ENCODE results near the gene ACTR3C. TPM values are rescaled to one million over a fixed set of nuclear protein-coding genes. Genes with fewer than 3 reads are reported as not detected.

The ACTR3C gene
- not detected in 2 replicates for total RNA-seq (ENCODE audit: low replicate concordance)

DNA sequence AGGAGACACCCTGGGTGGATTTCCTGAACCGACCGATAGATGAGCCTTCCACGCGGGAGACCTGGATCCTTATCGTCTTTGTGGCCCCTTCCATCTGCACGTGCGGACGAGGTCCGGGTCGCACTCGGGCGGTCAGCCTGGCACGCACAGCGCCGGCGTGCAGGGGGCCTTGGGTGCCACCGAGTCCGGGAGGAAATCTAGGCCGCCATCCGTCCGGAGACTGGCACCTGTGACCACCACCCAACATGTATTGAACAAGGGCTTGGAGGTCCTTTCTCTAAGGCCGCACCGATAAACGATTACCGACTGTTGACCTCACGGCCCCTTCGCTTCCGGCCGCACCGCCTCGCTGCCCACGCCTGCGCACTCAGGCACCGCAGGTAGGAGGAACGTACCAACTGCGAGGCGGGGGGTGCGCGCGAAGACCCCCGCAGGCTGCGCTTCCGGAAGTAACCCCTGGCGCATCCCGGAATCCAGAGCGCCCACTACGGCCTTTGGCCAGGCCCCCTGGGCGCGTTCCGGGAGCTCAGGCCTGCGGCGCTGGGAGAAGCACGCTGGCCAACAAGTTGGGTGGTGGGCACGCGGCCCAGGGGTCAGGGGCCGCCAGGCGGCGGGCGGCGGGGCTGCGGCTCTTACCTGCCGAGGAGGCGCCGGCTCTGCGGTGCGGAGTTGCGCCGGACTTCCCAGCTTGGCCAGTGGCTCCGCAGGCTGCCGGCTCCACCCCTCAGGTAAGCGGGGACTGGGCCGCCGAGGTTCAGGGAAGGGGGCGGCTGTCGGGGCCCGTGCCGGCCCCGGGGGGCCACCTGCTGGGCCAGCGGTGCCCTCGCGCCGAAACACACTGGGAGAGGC is at the start of gene ACTR3C, which contains the start of gene LRRC61:
Gene ACTR3C (minus strand): TSS at position 713 of the 849 bp plus-strand sequence. CDS start 28,249 bp downstream, outside the sequence.
Gene LRRC61 (plus strand): TSS at position 523 of the 849 bp plus-strand sequence. CDS start 13,507 bp downstream, outside the sequence.
- H3K9me3 Mint-ChIP-seq: peaks cover 2% of the 10 kb centered on the region
- Histone ChIP-seq H2AFZ (replicated peaks) (peak within 1 kb of the TSS; percentile 26), H3K27ac (no peak within 1 kb of the TSS), H4K20me1 (ENCODE audit: low read depth) (no peaks in the 10 kb centered on the region), H3K4me2 (peak within 1 kb of the TSS; percentile 55), H3K27me3 (no peaks in the 10 kb centered on the region), H3K79me2 (ENCODE audit: low read depth) (peaks cover 7% of the 10 kb centered on the region), H3K9me3 (ENCODE audit: low read depth) (no peaks in the 10 kb centered on the region), H3F3A (ENCODE audit: low read depth) (peaks cover 6% of the 10 kb centered on the region), H3K4me1 (peaks cover 9% of the 10 kb centered on the region), H3K36me3 (no peaks in the 10 kb centered on the region), H3K9ac (no peak within 1 kb of the TSS), H3K4me3 (peak within 1 kb of the TSS; percentile 38)
- TF ChIP-seq, protein P1, sequence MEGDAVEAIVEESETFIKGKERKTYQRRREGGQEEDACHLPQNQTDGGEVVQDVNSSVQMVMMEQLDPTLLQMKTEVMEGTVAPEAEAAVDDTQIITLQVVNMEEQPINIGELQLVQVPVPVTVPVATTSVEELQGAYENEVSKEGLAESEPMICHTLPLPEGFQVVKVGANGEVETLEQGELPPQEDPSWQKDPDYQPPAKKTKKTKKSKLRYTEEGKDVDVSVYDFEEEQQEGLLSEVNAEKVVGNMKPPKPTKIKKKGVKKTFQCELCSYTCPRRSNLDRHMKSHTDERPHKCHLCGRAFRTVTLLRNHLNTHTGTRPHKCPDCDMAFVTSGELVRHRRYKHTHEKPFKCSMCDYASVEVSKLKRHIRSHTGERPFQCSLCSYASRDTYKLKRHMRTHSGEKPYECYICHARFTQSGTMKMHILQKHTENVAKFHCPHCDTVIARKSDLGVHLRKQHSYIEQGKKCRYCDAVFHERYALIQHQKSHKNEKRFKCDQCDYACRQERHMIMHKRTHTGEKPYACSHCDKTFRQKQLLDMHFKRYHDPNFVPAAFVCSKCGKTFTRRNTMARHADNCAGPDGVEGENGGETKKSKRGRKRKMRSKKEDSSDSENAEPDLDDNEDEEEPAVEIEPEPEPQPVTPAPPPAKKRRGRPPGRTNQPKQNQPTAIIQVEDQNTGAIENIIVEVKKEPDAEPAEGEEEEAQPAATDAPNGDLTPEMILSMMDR (IDR thresholded peaks at IDR 0.05): no peak
- TF ChIP-seq EZH2phosphoT487 (IDR thresholded peaks at IDR 0.05): no peak
- TF ChIP-seq EZH2 (IDR thresholded peaks at IDR 0.05): no peak
- H3K27me3 Mint-ChIP-seq (ENCODE audit: insufficient read depth, low read depth): peaks cover 6% of the 10 kb centered on the region
- H3K4me3 Mint-ChIP-seq: peak within 1 kb of the TSS; percentile 76
- peaks cover 21% of the 10 kb centered on the region for H3K4me1 Mint-ChIP-seq
- DNase-seq (ENCODE audit: low spot score): peak; percentile 57
- H3K36me3 Mint-ChIP-seq: no peaks in the 10 kb centered on the region
- H3K27ac Mint-ChIP-seq: peak within 1 kb of the TSS; percentile 76

DNA sequence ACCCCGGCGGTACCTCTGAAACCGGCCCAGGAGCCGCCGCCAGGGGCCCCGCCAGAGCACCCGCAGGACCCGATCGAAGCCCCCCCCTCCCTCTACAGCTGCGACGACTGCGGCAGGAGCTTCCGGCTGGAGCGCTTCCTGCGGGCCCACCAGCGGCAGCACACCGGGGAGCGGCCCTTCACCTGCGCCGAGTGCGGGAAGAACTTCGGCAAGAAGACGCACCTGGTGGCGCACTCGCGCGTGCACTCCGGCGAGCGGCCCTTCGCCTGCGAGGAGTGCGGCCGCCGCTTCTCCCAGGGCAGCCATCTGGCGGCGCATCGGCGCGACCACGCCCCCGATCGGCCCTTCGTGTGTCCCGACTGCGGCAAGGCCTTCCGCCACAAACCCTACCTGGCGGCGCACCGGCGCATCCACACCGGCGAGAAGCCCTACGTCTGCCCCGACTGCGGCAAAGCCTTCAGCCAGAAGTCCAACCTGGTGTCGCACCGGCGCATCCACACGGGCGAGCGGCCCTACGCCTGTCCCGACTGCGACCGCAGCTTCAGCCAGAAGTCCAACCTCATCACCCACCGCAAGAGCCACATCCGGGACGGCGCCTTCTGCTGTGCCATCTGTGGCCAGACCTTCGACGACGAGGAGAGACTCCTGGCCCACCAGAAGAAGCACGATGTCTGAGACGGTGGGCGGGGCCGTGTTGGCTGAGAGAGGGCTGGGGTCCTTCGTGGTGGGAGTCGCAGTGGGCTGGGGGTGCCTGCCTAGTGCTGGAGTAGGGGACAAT is 49.1 kb upstream of the ACTR3C start:
- peaks cover 19% of the 10 kb centered on the region for H3K4me1 ChIP-seq
- peaks cover 31% of the 10 kb centered on the region for H3F3A ChIP-seq (ENCODE audit: low read depth)
- H3K4me2 ChIP-seq: no peak overlapping the region
- no peak overlapping the region for H3K4me3 ChIP-seq
- H3K79me2 ChIP-seq (ENCODE audit: low read depth): peaks cover 55% of the 10 kb centered on the region
- no peak overlapping the region for H3K9ac ChIP-seq
- no peaks in the 10 kb centered on the region for H3K9me3 ChIP-seq (ENCODE audit: low read depth)
- peaks cover 26% of the 10 kb centered on the region for H4K20me1 ChIP-seq (ENCODE audit: low read depth)
- no peaks in the 10 kb centered on the region for H3K27me3 ChIP-seq
- no peaks in the 10 kb centered on the region for H3K9me3 Mint-ChIP-seq
- no peak overlapping the region for H3K4me3 Mint-ChIP-seq
- no peak overlapping the region for H3K27ac ChIP-seq
- H3K27ac Mint-ChIP-seq: no peak overlapping the region
- TF ChIP-seq, protein P1 (IDR thresholded peaks at IDR 0.05): no peak
- TF ChIP-seq EZH2phosphoT487 (IDR thresholded peaks at IDR 0.05) (no peak), EZH2 (IDR thresholded peaks at IDR 0.05) (no peak)
- H3K36me3 Mint-ChIP-seq: peaks cover 23% of the 10 kb centered on the region
- no peak overlapping the region for H2AFZ ChIP-seq (replicated peaks)
- peaks cover 6% of the 10 kb centered on the region for H3K27me3 Mint-ChIP-seq (ENCODE audit: insufficient read depth, low read depth)
- DNase-seq (ENCODE audit: low spot score): peak; percentile 1
- no peaks in the 10 kb centered on the region for H3K36me3 ChIP-seq
- peaks cover 63% of the 10 kb centered on the region for H3K4me1 Mint-ChIP-seq

DNA sequence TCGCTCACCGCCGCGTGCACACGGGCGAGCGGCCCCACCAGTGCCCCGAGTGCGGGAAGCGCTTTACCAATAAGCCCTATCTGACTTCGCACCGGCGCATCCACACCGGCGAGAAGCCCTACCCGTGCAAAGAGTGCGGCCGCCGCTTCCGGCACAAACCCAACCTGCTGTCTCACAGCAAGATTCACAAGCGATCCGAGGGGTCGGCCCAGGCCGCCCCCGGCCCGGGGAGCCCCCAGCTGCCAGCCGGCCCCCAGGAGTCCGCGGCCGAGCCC is 48.6 kb upstream of the ACTR3C start:
- no peaks in the 10 kb centered on the region for H3K36me3 ChIP-seq
- peaks cover 23% of the 10 kb centered on the region for H4K20me1 ChIP-seq (ENCODE audit: low read depth)
- TF ChIP-seq EZH2 (IDR thresholded peaks at IDR 0.05) (no peak), EZH2phosphoT487 (IDR thresholded peaks at IDR 0.05) (no peak)
- TF ChIP-seq, protein P1 (IDR thresholded peaks at IDR 0.05): no peak
- no peaks in the 10 kb centered on the region for H3K9me3 ChIP-seq (ENCODE audit: low read depth)
- H3F3A ChIP-seq (ENCODE audit: low read depth): peaks cover 31% of the 10 kb centered on the region
- H3K4me2 ChIP-seq: no peak overlapping the region
- H3K27ac ChIP-seq: no peak overlapping the region
- no peaks in the 10 kb centered on the region for H3K27me3 ChIP-seq
- H2AFZ ChIP-seq (replicated peaks): no peak overlapping the region
- DNase-seq (ENCODE audit: low spot score): no peak
- Mint-ChIP-seq H3K27me3 (ENCODE audit: insufficient read depth, low read depth) (peaks cover 5% of the 10 kb centered on the region), H3K27ac (no peak overlapping the region), H3K4me1 (peaks cover 61% of the 10 kb centered on the region), H3K36me3 (peaks cover 23% of the 10 kb centered on the region), H3K4me3 (no peak overlapping the region), H3K9me3 (no peaks in the 10 kb centered on the region)
- H3K4me3 ChIP-seq: no peak overlapping the region
- peaks cover 55% of the 10 kb centered on the region for H3K79me2 ChIP-seq (ENCODE audit: low read depth)
- H3K9ac ChIP-seq: no peak overlapping the region
- H3K4me1 ChIP-seq: peaks cover 19% of the 10 kb centered on the region
